K562 (cell line): ENCODE results near the gene PGP. TPM values are rescaled to one million over a fixed set of nuclear protein-coding genes. Genes with fewer than 3 reads are reported as not detected.
A peak's percentile ranks its signal among the peaks of the same experiment; 100 is the strongest.

Experiments used
- ARNT ChIP-seq, 2 experiments: fragments of 450-650 bp; IDR thresholded peaks; 2 replicates each; pipeline ENCODE4 v1.6.1; 2016; ENCODE audit warnings: mild to moderate bottlenecking in 1 of 2
- CREM ChIP-seq: IDR thresholded peaks from 2 replicates; pipeline ENCODE4 v1.6.1; 2014; ENCODE audit warnings: antibody characterized with exemption, low read depth
- DLX4 ChIP-seq: fragments of 250-450 bp; sonication (Bioruptor Pico); IDR thresholded peaks from 2 replicates; pipeline ENCODE4 v1.6.1; 2021; ENCODE audit warnings: mild to moderate bottlenecking
- NFIC ChIP-seq: fragments of 450-650 bp; IDR thresholded peaks from 2 replicates; pipeline ENCODE4 v1.6.1; 2017; ENCODE audit warnings: mild to moderate bottlenecking, inconsistent platforms
- NR3C1 ChIP-seq: sonication (generic); formaldehyde crosslinking; IDR thresholded peaks from 2 replicates; pipeline ENCODE4 v1.8.1; 2022; ENCODE audit warnings: missing genetic modification reagents
- NUFIP1 ChIP-seq: fragments of 450-650 bp; IDR thresholded peaks from 2 replicates; pipeline ENCODE4 v1.6.1; 2018; ENCODE audit not compliant: partially characterized antibody
- RB1 ChIP-seq: fragments of 450-650 bp; IDR thresholded peaks from 2 replicates; pipeline ENCODE4 v1.6.1; 2017; ENCODE audit warnings: low read depth, mild to moderate bottlenecking
- RBM25 ChIP-seq: fragments of 200-400 bp; formaldehyde crosslinking; IDR thresholded peaks from 2 replicates; pipeline ENCODE4 v1.6.1; 2018; ENCODE audit warnings: low read length, low read depth, moderate library complexity; ENCODE audit not compliant: severe bottlenecking
- SMAD2 ChIP-seq: fragments of 150-350 bp; IDR thresholded peaks from 2 replicates; pipeline ENCODE4 v1.6.1; 2014; ENCODE audit warnings: low read depth, mild to moderate bottlenecking, low read length
- SREBF2 ChIP-seq: sonication (generic); formaldehyde crosslinking; IDR thresholded peaks from 2 replicates; pipeline ENCODE4 v1.4.0; 2020; ENCODE audit warnings: mild to moderate bottlenecking, missing genetic modification reagents
- STAG1 ChIP-seq: sonication (generic); formaldehyde crosslinking; IDR thresholded peaks from 2 replicates; pipeline ENCODE4 v1.5.0; 2020; ENCODE audit warnings: missing genetic modification reagents, borderline replicate concordance
- TAF1 ChIP-seq: IDR thresholded peaks from 2 replicates; pipeline ENCODE4 v1.6.1; 2011; ENCODE audit warnings: mild to moderate bottlenecking, low read length, moderate library complexity; ENCODE audit not compliant: insufficient read depth, control insufficient read depth, severe bottlenecking; ENCODE audit errors: extremely low read depth
- ZEB2 ChIP-seq: fragments of 450-650 bp; IDR thresholded peaks from 2 replicates; pipeline ENCODE4 v1.6.1; 2016
- ZFP36 ChIP-seq: fragments of 150-350 bp; IDR thresholded peaks from 2 replicates; pipeline ENCODE4 v1.6.1; 2018; ENCODE audit warnings: low read length, low read depth; ENCODE audit not compliant: partially characterized antibody
- polyA plus RNA-seq, 8 experiments: library from polyadenylated mRNA; depleted of rRNA in 4 of 8; stranded (reverse) in 5 of 8; unstranded in 3 of 8; fragments of >200 nt; fragmentation: Nextera tagmentation in 2 of 8; fragmentation: Illumina TruSeq in 1 of 8; extraction: Ambion mirVana in 2 of 8; extraction: Trizol in 1 of 8; gene quantifications; 2 replicates each; pipeline versions ENCODE4 v1.2.1 to v1.2.3, GENCODE V29; 2011 to 2014; ENCODE audit warnings: inconsistent platforms in 1 of 8, missing spikeins in 1 of 8
- total RNA-seq, 7 experiments: library from RNA; depleted of rRNA in 6 of 7; stranded (reverse); fragments of >200 nt in 6 of 7; fragmentation: Illumina TruSeq in 2 of 7; extraction: Trizol in 2 of 7; gene quantifications; 2 replicates each; pipeline versions ENCODE4 v1.2.1 to v1.2.3, GENCODE V29; 2011 to 2021; ENCODE audit warnings: low replicate concordance in 1 of 7
- TF ChIP-seq, protein P1 (sequence below): fragments of 200-800 bp; sonication (Bioruptor generic); IDR thresholded peaks from 2 replicates; pipeline ENCODE4 v1.6.1; 2016; ENCODE audit warnings: missing genetic modification characterization, missing compliant biosample characterization
- TF ChIP-seq, protein P2 (sequence below): fragments of 250-450 bp; sonication (Bioruptor Pico); IDR thresholded peaks from 2 replicates; pipeline ENCODE4 v1.5.0; 2020; ENCODE audit warnings: mild to moderate bottlenecking
- TF ChIP-seq, protein P3 (sequence below): fragments of 250-450 bp; sonication (Bioruptor Pico); IDR thresholded peaks from 2 replicates; pipeline ENCODE4 v1.4.0; 2020; ENCODE audit warnings: mild to moderate bottlenecking
- TF ChIP-seq, protein P4 (sequence below), 3 experiments: IDR thresholded peaks in 2 of 3; conservative IDR thresholded peaks in 1 of 3; 2 replicates each; pipeline ENCODE4 v1.5.1; 2011 to 2012; ENCODE audit warnings: low read length in 3 of 3, mild to moderate bottlenecking in 3 of 3, control low read depth in 2 of 3, improper control_type of control experiment in 1 of 3, inconsistent platforms in 1 of 3, low read depth in 1 of 3, mixed read lengths in 1 of 3, moderate library complexity in 1 of 3; ENCODE audit not compliant: insufficient read depth in 2 of 3

PGP gene
- total and polyA plus RNA-seq, 9 of the 15 experiments (the other 6 are each of a cell fraction or from before 2014, with no cell fraction given): 1.1 to 57.6 (median 19.6) TPM

GRCh38 chr16:2223942-2224486 lies 9.4 kb upstream of the PGP start (continued):
- TF ChIP-seq, protein P1, sequence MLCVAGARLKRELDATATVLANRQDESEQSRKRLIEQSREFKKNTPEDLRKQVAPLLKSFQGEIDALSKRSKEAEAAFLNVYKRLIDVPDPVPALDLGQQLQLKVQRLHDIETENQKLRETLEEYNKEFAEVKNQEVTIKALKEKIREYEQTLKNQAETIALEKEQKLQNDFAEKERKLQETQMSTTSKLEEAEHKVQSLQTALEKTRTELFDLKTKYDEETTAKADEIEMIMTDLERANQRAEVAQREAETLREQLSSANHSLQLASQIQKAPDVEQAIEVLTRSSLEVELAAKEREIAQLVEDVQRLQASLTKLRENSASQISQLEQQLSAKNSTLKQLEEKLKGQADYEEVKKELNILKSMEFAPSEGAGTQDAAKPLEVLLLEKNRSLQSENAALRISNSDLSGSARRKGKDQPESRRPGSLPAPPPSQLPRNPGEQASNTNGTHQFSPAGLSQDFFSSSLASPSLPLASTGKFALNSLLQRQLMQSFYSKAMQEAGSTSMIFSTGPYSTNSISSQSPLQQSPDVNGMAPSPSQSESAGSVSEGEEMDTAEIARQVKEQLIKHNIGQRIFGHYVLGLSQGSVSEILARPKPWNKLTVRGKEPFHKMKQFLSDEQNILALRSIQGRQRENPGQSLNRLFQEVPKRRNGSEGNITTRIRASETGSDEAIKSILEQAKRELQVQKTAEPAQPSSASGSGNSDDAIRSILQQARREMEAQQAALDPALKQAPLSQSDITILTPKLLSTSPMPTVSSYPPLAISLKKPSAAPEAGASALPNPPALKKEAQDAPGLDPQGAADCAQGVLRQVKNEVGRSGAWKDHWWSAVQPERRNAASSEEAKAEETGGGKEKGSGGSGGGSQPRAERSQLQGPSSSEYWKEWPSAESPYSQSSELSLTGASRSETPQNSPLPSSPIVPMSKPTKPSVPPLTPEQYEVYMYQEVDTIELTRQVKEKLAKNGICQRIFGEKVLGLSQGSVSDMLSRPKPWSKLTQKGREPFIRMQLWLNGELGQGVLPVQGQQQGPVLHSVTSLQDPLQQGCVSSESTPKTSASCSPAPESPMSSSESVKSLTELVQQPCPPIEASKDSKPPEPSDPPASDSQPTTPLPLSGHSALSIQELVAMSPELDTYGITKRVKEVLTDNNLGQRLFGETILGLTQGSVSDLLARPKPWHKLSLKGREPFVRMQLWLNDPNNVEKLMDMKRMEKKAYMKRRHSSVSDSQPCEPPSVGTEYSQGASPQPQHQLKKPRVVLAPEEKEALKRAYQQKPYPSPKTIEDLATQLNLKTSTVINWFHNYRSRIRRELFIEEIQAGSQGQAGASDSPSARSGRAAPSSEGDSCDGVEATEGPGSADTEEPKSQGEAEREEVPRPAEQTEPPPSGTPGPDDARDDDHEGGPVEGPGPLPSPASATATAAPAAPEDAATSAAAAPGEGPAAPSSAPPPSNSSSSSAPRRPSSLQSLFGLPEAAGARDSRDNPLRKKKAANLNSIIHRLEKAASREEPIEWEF (CRISPR knock-in tag): no peak
- TF ChIP-seq STAG1 (CRISPR knock-in tag) (no peak), RB1 (no peak), NR3C1 (CRISPR knock-in tag) (no peak), ZEB2 (no peak), NFIC (no peak), SMAD2 (no peak), ZFP36 (no peak), DLX4 (no peak), NUFIP1 (no peak), TAF1 (peak; percentile 18), ARNT (IDR thresholded peaks at IDR 0.05) (no peak), CREM (no peak), SREBF2 (CRISPR knock-in tag) (0 out of 2 replicates have a peak, but pooled peaks have one; percentile 50), RBM25 (no peak)
- TF ChIP-seq, protein P2, sequence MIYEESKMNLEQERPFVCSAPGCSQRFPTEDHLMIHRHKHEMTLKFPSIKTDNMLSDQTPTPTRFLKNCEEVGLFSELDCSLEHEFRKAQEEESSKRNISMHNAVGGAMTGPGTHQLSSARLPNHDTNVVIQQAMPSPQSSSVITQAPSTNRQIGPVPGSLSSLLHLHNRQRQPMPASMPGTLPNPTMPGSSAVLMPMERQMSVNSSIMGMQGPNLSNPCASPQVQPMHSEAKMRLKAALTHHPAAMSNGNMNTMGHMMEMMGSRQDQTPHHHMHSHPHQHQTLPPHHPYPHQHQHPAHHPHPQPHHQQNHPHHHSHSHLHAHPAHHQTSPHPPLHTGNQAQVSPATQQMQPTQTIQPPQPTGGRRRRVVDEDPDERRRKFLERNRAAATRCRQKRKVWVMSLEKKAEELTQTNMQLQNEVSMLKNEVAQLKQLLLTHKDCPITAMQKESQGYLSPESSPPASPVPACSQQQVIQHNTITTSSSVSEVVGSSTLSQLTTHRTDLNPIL (CRISPR knock-in tag): no peak
- TF ChIP-seq, protein P3, sequence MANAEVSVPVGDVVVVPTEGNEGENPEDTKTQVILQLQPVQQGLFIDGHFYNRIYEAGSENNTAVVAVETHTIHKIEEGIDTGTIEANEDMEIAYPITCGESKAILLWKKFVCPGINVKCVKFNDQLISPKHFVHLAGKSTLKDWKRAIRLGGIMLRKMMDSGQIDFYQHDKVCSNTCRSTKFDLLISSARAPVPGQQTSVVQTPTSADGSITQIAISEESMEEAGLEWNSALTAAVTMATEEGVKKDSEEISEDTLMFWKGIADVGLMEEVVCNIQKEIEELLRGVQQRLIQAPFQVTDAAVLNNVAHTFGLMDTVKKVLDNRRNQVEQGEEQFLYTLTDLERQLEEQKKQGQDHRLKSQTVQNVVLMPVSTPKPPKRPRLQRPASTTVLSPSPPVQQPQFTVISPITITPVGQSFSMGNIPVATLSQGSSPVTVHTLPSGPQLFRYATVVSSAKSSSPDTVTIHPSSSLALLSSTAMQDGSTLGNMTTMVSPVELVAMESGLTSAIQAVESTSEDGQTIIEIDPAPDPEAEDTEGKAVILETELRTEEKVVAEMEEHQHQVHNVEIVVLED (CRISPR knock-in tag): no peak
- TF ChIP-seq, protein P4, sequence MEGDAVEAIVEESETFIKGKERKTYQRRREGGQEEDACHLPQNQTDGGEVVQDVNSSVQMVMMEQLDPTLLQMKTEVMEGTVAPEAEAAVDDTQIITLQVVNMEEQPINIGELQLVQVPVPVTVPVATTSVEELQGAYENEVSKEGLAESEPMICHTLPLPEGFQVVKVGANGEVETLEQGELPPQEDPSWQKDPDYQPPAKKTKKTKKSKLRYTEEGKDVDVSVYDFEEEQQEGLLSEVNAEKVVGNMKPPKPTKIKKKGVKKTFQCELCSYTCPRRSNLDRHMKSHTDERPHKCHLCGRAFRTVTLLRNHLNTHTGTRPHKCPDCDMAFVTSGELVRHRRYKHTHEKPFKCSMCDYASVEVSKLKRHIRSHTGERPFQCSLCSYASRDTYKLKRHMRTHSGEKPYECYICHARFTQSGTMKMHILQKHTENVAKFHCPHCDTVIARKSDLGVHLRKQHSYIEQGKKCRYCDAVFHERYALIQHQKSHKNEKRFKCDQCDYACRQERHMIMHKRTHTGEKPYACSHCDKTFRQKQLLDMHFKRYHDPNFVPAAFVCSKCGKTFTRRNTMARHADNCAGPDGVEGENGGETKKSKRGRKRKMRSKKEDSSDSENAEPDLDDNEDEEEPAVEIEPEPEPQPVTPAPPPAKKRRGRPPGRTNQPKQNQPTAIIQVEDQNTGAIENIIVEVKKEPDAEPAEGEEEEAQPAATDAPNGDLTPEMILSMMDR (IDR thresholded peaks at IDR 0.05 in 2 of 3, conservative IDR thresholded peaks at IDR 0.05 in 1 of 3; ENCODE audit: insufficient read depth in 2 of 3, low read depth in 1 of 3, low read length in 3 of 3): peak in 2 of 3 experiments; percentile 40 to 41; a peak in 3 of 6 replicates
